K562 (cell line): ENCODE data around the gene DOK3. TPM values are rescaled to one million over a fixed set of nuclear protein-coding genes. Genes with fewer than 3 reads are reported as not detected.

Experiments used
- ATAC-seq: fragments of 200-7000 bp; cut with Tn5 transposase; 3 replicates; pipeline ENCODE4 v1.9.1; 2020; ENCODE audit warnings: moderate library complexity
- BruUV-seq: library from RNA; stranded (reverse); fragments of 400-500 nt; replicated peaks from 2 replicates; lab custom pipeline; 2021; lab: Mats Ljungman, UMichigan
- CTCF ChIA-PET: fragments of 300-600 bp; formaldehyde crosslinking; extraction: SDS; loops from one replicate; lab custom pipeline; 2021; ENCODE audit warnings: low intra/inter-chr PET ratio; lab: Yijun Ruan, JAX
- POLR2A ChIA-PET: fragments of 300-600, 350-650 bp; sonication (Branson Sonifier 250); formaldehyde crosslinking; extraction: SDS; loops from one replicate; lab custom pipeline; 2021; ENCODE audit warnings: antibody characterized with exemption, inconsistent platforms; lab: Yijun Ruan, JAX
- DNase-seq, 4 experiments: peaks; one replicate each; pipeline versions ENCODE4 v3.0.0 to v3.0.0-alpha.2; 2011 to 2018; ENCODE audit warnings: low spot score in 3 of 4, mixed read lengths in 3 of 4; ENCODE audit errors: extremely low read depth in 1 of 4
- FAIRE-seq: peaks from 2 replicates; lab custom pipeline; 2011; peaks lifted over from hg19 to GRCh38; lab: Jason Lieb, UNC
- H2AFZ ChIP-seq: 2 replicates; pipeline ENCODE4 v1.6.0; 2011; ENCODE audit warnings: low read depth, low read length, control low read depth, inconsistent platforms
- H3K27ac ChIP-seq: fragments of 200-600 bp; 3 replicates; pipeline ENCODE4 v1.8.0; 2011; ENCODE audit warnings: low read depth, mild to moderate bottlenecking, control low read depth, inconsistent platforms, low read length, moderate library complexity, mixed read lengths; ENCODE audit errors: extremely low read depth
- H3K27me3 ChIP-seq, 2 experiments: fragments of 300-600 bp in 1 of 2; 2 replicates in 1 of 2; 3 replicates in 1 of 2; pipeline versions ENCODE4 v1.6.0 to v1.8.0; 2011; ENCODE audit warnings: inconsistent platforms in 2 of 2, low read length in 2 of 2, mild to moderate bottlenecking in 1 of 2, mixed read lengths in 1 of 2, moderate library complexity in 1 of 2; ENCODE audit not compliant: control insufficient read depth in 2 of 2, insufficient read depth in 2 of 2
- H3K36me3 ChIP-seq: fragments of 300-600 bp; 3 replicates; pipeline ENCODE4 v1.8.0; 2011; ENCODE audit warnings: mild to moderate bottlenecking, low read length, inconsistent platforms; ENCODE audit not compliant: control insufficient read depth, insufficient read depth
- H3K4me1 ChIP-seq, 2 experiments: fragments of 200-600 bp in 1 of 2; replicated peaks in 1 of 2; 2 replicates in 1 of 2; 3 replicates in 1 of 2; pipeline versions ENCODE4 v1.5.1 to v1.8.0; 2011; ENCODE audit warnings: inconsistent platforms in 2 of 2, low read length in 2 of 2, mild to moderate bottlenecking in 1 of 2, mixed read lengths in 1 of 2, moderate library complexity in 1 of 2; ENCODE audit not compliant: control insufficient read depth in 2 of 2, insufficient read depth in 2 of 2
- H3K4me2 ChIP-seq: 2 replicates; pipeline ENCODE4 v1.6.1; 2011; ENCODE audit warnings: low read length, control low read depth, inconsistent platforms, mixed read lengths; ENCODE audit not compliant: insufficient read depth
- H3K4me3 ChIP-seq: fragments of 200-600 bp; sonication (generic), shearing (Covaris generic); 2 replicates; pipeline ENCODE4 v1.5.1; 2016; ENCODE audit warnings: control low read depth, inconsistent platforms
- H3K79me2 ChIP-seq: fragments of 200-600 bp; 3 replicates; pipeline ENCODE4 v1.8.0; 2011; ENCODE audit warnings: low read length, inconsistent platforms; ENCODE audit not compliant: control insufficient read depth, insufficient read depth
- H3K9ac ChIP-seq, 2 experiments: 2 replicates each; pipeline versions ENCODE4 v1.6.0 to v1.6.1; 2011; ENCODE audit warnings: low read depth in 2 of 2, low read length in 2 of 2, control low read depth in 1 of 2, inconsistent platforms in 1 of 2, mild to moderate bottlenecking in 1 of 2, mixed read lengths in 1 of 2; ENCODE audit not compliant: insufficient read depth in 1 of 2
- H3K9me1 ChIP-seq: one replicate; pipeline ENCODE4 v1.6.0; 2011; ENCODE audit warnings: inconsistent platforms, mild to moderate bottlenecking, low read length, moderate library complexity; ENCODE audit not compliant: control insufficient read depth, insufficient read depth
- H3K9me3 ChIP-seq: replicated peaks from 2 replicates; pipeline ENCODE4 v1.5.1; 2011; ENCODE audit warnings: low read depth, low read length, inconsistent platforms; ENCODE audit not compliant: control insufficient read depth, insufficient read depth
- H4K20me1 ChIP-seq: replicated peaks from 2 replicates; pipeline ENCODE4 v1.6.1; 2011; ENCODE audit warnings: low read length, inconsistent platforms, mixed read lengths; ENCODE audit not compliant: control insufficient read depth, insufficient read depth
- ATF1 ChIP-seq, 2 experiments: fragments of 450-650 bp in 1 of 2; IDR thresholded peaks; 2 replicates each; pipeline ENCODE4 v1.6.1; 2016; ENCODE audit warnings: missing compliant biosample characterization in 1 of 2, missing genetic modification characterization in 1 of 2
- CCNT2 ChIP-seq: IDR thresholded peaks from 2 replicates; pipeline ENCODE4 v1.6.1; 2011; ENCODE audit warnings: borderline replicate concordance, low read depth, mild to moderate bottlenecking, moderate library complexity, mixed read lengths, low read length; ENCODE audit not compliant: insufficient read length; ENCODE audit errors: extremely low read depth
- DACH1 ChIP-seq: fragments of 450-650 bp; IDR thresholded peaks from 2 replicates; pipeline ENCODE4 v1.6.1; 2018; ENCODE audit not compliant: partially characterized antibody
- HLTF ChIP-seq: fragments of 450-650 bp; IDR thresholded peaks from 2 replicates; pipeline ENCODE4 v1.6.1; 2016
- IFI16 ChIP-seq: fragments of 250-450 bp; sonication (Bioruptor Pico); IDR thresholded peaks from 2 replicates; pipeline ENCODE4 v2.1.2; 2022; ENCODE audit warnings: mild to moderate bottlenecking, inconsistent platforms
- LEF1 ChIP-seq: fragments of 450-650 bp; IDR thresholded peaks from 2 replicates; pipeline ENCODE4 v1.6.1; 2016; ENCODE audit warnings: mild to moderate bottlenecking
- PML ChIP-seq: IDR thresholded peaks from 2 replicates; pipeline ENCODE4 v1.6.1; 2012; ENCODE audit warnings: low read length, inconsistent platforms
- RBM22 ChIP-seq: fragments of 200-400 bp; formaldehyde crosslinking; IDR thresholded peaks from 2 replicates; pipeline ENCODE4 v1.6.1; 2018; ENCODE audit warnings: low read length, low read depth; ENCODE audit not compliant: poor library complexity, severe bottlenecking
- SMARCE1 ChIP-seq: fragments of 450-650 bp; IDR thresholded peaks from 2 replicates; pipeline ENCODE4 v1.7.1; 2016; ENCODE audit warnings: mild to moderate bottlenecking
- SNRNP70 ChIP-seq: fragments of 200-400 bp; formaldehyde crosslinking; optimal IDR thresholded peaks from 2 replicates; pipeline ENCODE3; 2017; ENCODE audit warnings: low read depth, low read length
- ZBTB11 ChIP-seq, 3 experiments: fragments of 200-800 bp in 1 of 3; fragments of 250-450 bp in 1 of 3; fragments of 450-650 bp in 1 of 3; sonication (Bioruptor Pico) in 1 of 3; sonication (Bioruptor generic) in 1 of 3; formaldehyde crosslinking in 1 of 3; IDR thresholded peaks; 2 replicates each; pipeline versions ENCODE4 v1.6.1 to v1.8.0; 2016 to 2022; ENCODE audit warnings: mild to moderate bottlenecking in 2 of 3, missing genetic modification characterization in 2 of 3, missing compliant biosample characterization in 1 of 3, moderate library complexity in 1 of 3
- ZKSCAN8 ChIP-seq: fragments of 200-800 bp; sonication (Bioruptor generic); IDR thresholded peaks from 2 replicates; pipeline ENCODE4 v1.6.1; 2016; ENCODE audit warnings: missing genetic modification characterization, missing compliant biosample characterization
- ZNF280A ChIP-seq: fragments of 450-650 bp; IDR thresholded peaks from 2 replicates; pipeline ENCODE4 v1.6.1; 2018; ENCODE audit warnings: mild to moderate bottlenecking, low read depth; ENCODE audit not compliant: partially characterized antibody
- ZNF655 ChIP-seq: fragments of 250-450 bp; sonication (Bioruptor Pico); IDR thresholded peaks from 2 replicates; pipeline ENCODE4 v1.5.0; 2021
- WGBS: fragments of 100-300 bp; shearing (Covaris generic); methylation state at CpG from one replicate; pipeline ENCODE4 v1.1.6; 2016; ENCODE audit warnings: low coverage, mixed read lengths; ENCODE audit not compliant: insufficient coverage; ENCODE audit errors: missing lambda C conversion rate; 5-methylcytosine and 5-hydroxymethylcytosine counted together
- in situ Hi-C: fragments of 300-500 bp; cut with MboI; formaldehyde crosslinking; loops from 4 replicates; pipeline ENCODE4 v1.15.0; 2018; ENCODE audit warnings: inconsistent platforms, mixed read lengths
- intact Hi-C: fragments of 100-400 bp; cut with micrococcal nuclease; formaldehyde crosslinking; loops from 2 replicates; pipeline ENCODE4 v1.14.2; 2022
- polyA plus RNA-seq, 8 experiments: library from polyadenylated mRNA; depleted of rRNA in 4 of 8; stranded (reverse) in 5 of 8; unstranded in 3 of 8; fragments of >200 nt; fragmentation: Nextera tagmentation in 2 of 8; fragmentation: Illumina TruSeq in 1 of 8; extraction: Ambion mirVana in 2 of 8; extraction: Trizol in 1 of 8; gene quantifications; 2 replicates each; pipeline versions ENCODE4 v1.2.1 to v1.2.3, GENCODE V29; 2011 to 2014; ENCODE audit warnings: inconsistent platforms in 1 of 8, missing spikeins in 1 of 8
- total RNA-seq, 7 experiments: library from RNA; depleted of rRNA in 6 of 7; stranded (reverse); fragments of >200 nt in 6 of 7; fragmentation: Illumina TruSeq in 2 of 7; extraction: Trizol in 2 of 7; gene quantifications; 2 replicates each; pipeline versions ENCODE4 v1.2.1 to v1.2.3, GENCODE V29; 2011 to 2021; ENCODE audit warnings: low replicate concordance in 1 of 7

The DOK3 gene
- total and polyA plus RNA-seq, 9 of the 15 experiments (the other 6 are each of a cell fraction or from before 2014, with no cell fraction given) = 1.3 to 23.0 (median 8.0) TPM

- no peaks in the 10 kb centered on the region for H3K27me3 ChIP-seq
- ChIA-PET POLR2A (interaction anchor here (0.6 to 4.9 kb wide), 7 partner anchors 10 to 590 kb away, joined by 3 to 28 read pairs (median 6); partner anchors contain the start of gene DDX41), CTCF (no interaction called here)
- H3K4me3 ChIP-seq = no peak overlapping the region
- peaks cover 3% of the 10 kb centered on the region for H3K9me1 ChIP-seq
- no peaks in the 10 kb centered on the region for H3K9me3 ChIP-seq
- H2AFZ ChIP-seq = no peak overlapping the region
- peaks cover 24 to 30% of the 10 kb centered on the region in 2 experiments for H3K4me1 ChIP-seq
- peaks cover 88% of the 10 kb centered on the region for H3K36me3 ChIP-seq
- H3K9ac ChIP-seq = peak overlapping the region; percentile 0 to 86; a peak in 3 of 4 replicates
- ATAC-seq (peak; percentile 87), FAIRE-seq (peak; percentile 95), DNase-seq (peak; percentile 43 to 87 (median 64))
- in situ Hi-C loops (no loop called here), intact Hi-C loops (no loop called here)
- no TSS peak for BruUV-seq
- H3K79me2 ChIP-seq = no peaks in the 10 kb centered on the region
- WGBS = 24% methylated on average over 12 of the region's 12 CpGs
- H3K4me2 ChIP-seq = peak overlapping the region; percentile 64
- peak overlapping the region; percentile 9; the same call in 2 of the 3 replicates for H3K27ac ChIP-seq
- H4K20me1 ChIP-seq = peaks cover 17% of the 10 kb centered on the region
- TF ChIP-seq HLTF = no peak
- TF ChIP-seq SMARCE1 = peak; percentile 58; the same call in 1 of the 2 replicates
- TF ChIP-seq ZBTB11 (CRISPR knock-in tag; IDR thresholded peaks at IDR 0.05) = peak in 1 of 3 experiments; percentile 70; a peak in 2 of 6 replicates
- no peak for TF ChIP-seq ZNF655
- peak; percentile 42 for TF ChIP-seq CCNT2
- no peak for TF ChIP-seq DACH1
- peak; percentile 86; the same call in 1 of the 2 replicates for TF ChIP-seq ZKSCAN8 (CRISPR knock-in tag)
- TF ChIP-seq RBM22 = no peak
- TF ChIP-seq ZNF280A = no peak
- 0 out of 2 replicates have a peak, but pooled peaks have one; percentile 22 for TF ChIP-seq LEF1
- TF ChIP-seq ATF1 (CRISPR knock-in tag; IDR thresholded peaks at IDR 0.05) = no peak
- TF ChIP-seq ATF1 (tag; IDR thresholded peaks at IDR 0.05) = peak; percentile 27; the same call in 1 of the 2 replicates
- no peak for TF ChIP-seq IFI16 (CRISPR knock-in tag)
- TF ChIP-seq PML = peak; percentile 74
- TF ChIP-seq SNRNP70 = no peak
Measured at GRCh38 chr5:177529247-177530203, 19.9 kb upstream of the DOK3 start.
